Measurements from ENCODE around the gene KCNMB2. TPM values are rescaled to one million over a fixed set of nuclear protein-coding genes. Genes with fewer than 3 reads are reported as not detected.
A peak's percentile ranks its signal among the peaks of the same experiment; 100 is the strongest.
"Not testable (repeated sequence)": the region's sequence is repeated elsewhere in the genome, so short reads cannot be mapped to it uniquely, and the experiment has no call there.

KCNMB2 gene
- polyA plus RNA-seq, 2 donors, result 0.05 to 0.08 TPM

DNA sequence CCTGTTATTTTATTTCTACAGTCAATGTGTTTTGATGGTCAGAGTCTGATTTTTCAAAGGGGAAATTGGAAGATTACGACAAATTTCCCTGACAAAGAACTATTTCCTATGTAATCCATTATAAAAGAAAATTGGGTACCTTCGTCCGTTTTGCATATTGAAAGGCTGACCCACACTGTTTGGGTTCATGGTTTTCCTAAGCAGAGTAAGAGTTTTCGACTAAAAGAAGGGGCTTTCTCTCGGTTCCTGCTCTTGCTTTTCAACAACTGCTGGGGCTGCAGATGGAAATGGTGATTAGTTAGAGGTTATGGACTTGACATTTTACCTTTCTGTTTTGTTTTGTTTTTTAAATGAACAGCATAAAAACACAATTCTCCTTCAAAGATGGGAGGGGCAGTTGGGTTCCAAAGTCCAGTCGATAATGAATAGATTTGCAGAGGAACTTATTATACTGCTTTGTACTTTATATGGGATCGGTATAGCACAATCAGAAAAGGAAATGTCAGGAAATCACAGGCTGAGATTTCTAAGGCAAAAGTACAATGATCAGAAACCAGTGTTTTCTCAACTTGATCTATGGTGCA is 978 bp downstream of the KCNMB2 start:
- Histone ChIP-seq H3K27me3 (ENCODE audit: control insufficient read depth in 1 of 2, insufficient read depth in 2 of 2, low read length in 2 of 2) (no peaks in the 10 kb centered on the region), H3K27ac (ENCODE audit: low read depth in 2 of 2, low read length in 1 of 2) (no peak overlapping the region), H3K36me3 (ENCODE audit: control insufficient read depth in 2 of 2, insufficient read depth in 2 of 2, low read length in 1 of 2) (no peaks in the 10 kb centered on the region), H3K9me3 (ENCODE audit: control insufficient read depth in 2 of 2, insufficient read depth in 1 of 2, low read depth in 1 of 2, low read length in 1 of 2) (no peaks in the 10 kb centered on the region), H3K4me1 (ENCODE audit: control insufficient read depth in 2 of 2, insufficient read depth in 2 of 2, low read length in 1 of 2) (no peaks in the 10 kb centered on the region), H3K4me3 (ENCODE audit: low read depth in 1 of 2, low read length in 2 of 2) (peak overlapping the region; percentile 25 to 36)
- 32 to 40% methylated on average over 7 of the region's 7 CpGs for WGBS, 2 donors

DNA sequence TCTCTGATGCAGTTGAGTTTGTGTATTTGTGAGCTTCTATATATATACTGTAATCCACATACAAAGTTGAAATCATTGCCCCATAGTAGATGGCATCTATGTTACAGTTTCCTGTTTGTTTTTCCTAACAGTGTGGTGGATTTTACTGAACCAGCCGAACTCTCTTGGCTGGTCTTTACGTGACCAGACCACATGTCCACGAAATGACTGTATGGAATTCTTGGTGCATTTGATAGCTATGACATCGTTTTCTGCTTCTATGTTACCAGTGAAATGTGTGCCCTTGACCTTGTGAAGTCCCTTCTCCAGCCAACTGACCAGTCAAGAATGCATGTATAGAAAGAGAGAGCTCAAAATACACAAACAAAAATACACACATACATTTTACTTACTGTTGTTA is 1.8 kb downstream of the KCNMB2 start:
- no peaks in the 10 kb centered on the region for H3K9me3 ChIP-seq (ENCODE audit: control insufficient read depth in 2 of 2, insufficient read depth in 1 of 2, low read depth in 1 of 2, low read length in 1 of 2)
- WGBS, 2 donors, result 68 to 71% methylated on average over 4 of the region's 4 CpGs
- H3K4me3 ChIP-seq (ENCODE audit: low read depth in 1 of 2, low read length in 2 of 2), result no peak overlapping the region
- H3K27me3 ChIP-seq (ENCODE audit: control insufficient read depth in 1 of 2, insufficient read depth in 2 of 2, low read length in 2 of 2), result no peaks in the 10 kb centered on the region
- H3K36me3 ChIP-seq (ENCODE audit: control insufficient read depth in 2 of 2, insufficient read depth in 2 of 2, low read length in 1 of 2), result no peaks in the 10 kb centered on the region
- no peaks in the 10 kb centered on the region for H3K4me1 ChIP-seq (ENCODE audit: control insufficient read depth in 2 of 2, insufficient read depth in 2 of 2, low read length in 1 of 2)
- no peak overlapping the region for H3K27ac ChIP-seq (ENCODE audit: low read depth in 2 of 2, low read length in 1 of 2)

DNA sequence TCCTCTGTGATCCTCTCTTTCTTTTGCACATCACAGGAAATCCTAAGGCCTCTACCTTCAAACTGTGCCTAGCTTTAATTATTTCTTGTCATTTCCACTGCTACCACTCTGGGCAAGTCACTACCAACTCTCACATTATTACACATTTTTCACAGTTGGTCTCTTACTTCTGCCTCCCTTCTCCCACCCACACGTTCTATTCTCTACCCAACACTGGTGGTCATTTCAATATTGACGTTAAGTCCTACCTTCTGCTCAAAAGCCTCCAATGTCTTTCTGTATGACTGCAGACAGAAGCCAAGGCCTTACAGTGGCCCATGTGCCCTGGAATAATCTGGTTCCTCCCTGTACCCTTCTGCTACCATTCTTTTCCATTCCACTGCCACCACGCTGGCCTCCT is 3.9 kb downstream of the KCNMB2 start:
- no peaks in the 10 kb centered on the region for H3K4me1 ChIP-seq (ENCODE audit: control insufficient read depth in 2 of 2, insufficient read depth in 2 of 2, low read length in 1 of 2)
- WGBS, 2 donors, result 86 to 92% methylated on average over 3 of the region's 3 CpGs

GRCh38 chr3:178545337-178545736 is 9.1 kb downstream of the KCNMB2 start:
- H3K27ac ChIP-seq (ENCODE audit: low read depth in 2 of 2, low read length in 1 of 2), result no peak overlapping the region
- H3K9me3 ChIP-seq (ENCODE audit: control insufficient read depth in 2 of 2, insufficient read depth in 1 of 2, low read depth in 1 of 2, low read length in 1 of 2), result no peaks in the 10 kb centered on the region
- H3K4me1 ChIP-seq (ENCODE audit: control insufficient read depth in 2 of 2, insufficient read depth in 2 of 2, low read length in 1 of 2), result no peaks in the 10 kb centered on the region
- H3K27me3 ChIP-seq (ENCODE audit: control insufficient read depth in 1 of 2, insufficient read depth in 2 of 2, low read length in 2 of 2), result no peaks in the 10 kb centered on the region
- no peaks in the 10 kb centered on the region for H3K36me3 ChIP-seq (ENCODE audit: control insufficient read depth in 2 of 2, insufficient read depth in 2 of 2, low read length in 1 of 2)
- no peak overlapping the region for H3K4me3 ChIP-seq (ENCODE audit: low read depth in 1 of 2, low read length in 2 of 2)
- WGBS, 2 donors, result 73 to 74% methylated on average over 3 of the region's 3 CpGs

More for the DNA sequence above, 3.9 kb downstream of the KCNMB2 start:
- Histone ChIP-seq H3K4me3 (ENCODE audit: low read depth in 1 of 2, low read length in 2 of 2) (no peak overlapping the region), H3K9me3 (ENCODE audit: control insufficient read depth in 2 of 2, insufficient read depth in 1 of 2, low read depth in 1 of 2, low read length in 1 of 2) (no peaks in the 10 kb centered on the region), H3K27ac (ENCODE audit: low read depth in 2 of 2, low read length in 1 of 2) (no peak overlapping the region), H3K27me3 (ENCODE audit: control insufficient read depth in 1 of 2, insufficient read depth in 2 of 2, low read length in 2 of 2) (no peaks in the 10 kb centered on the region), H3K36me3 (ENCODE audit: control insufficient read depth in 2 of 2, insufficient read depth in 2 of 2, low read length in 1 of 2) (no peaks in the 10 kb centered on the region)

- Histone ChIP-seq H3K36me3 (ENCODE audit: control insufficient read depth in 2 of 2, insufficient read depth in 2 of 2, low read length in 1 of 2) (no peaks in the 10 kb centered on the region), H3K4me1 (ENCODE audit: control insufficient read depth in 2 of 2, insufficient read depth in 2 of 2, low read length in 1 of 2) (no peaks in the 10 kb centered on the region), H3K27ac (ENCODE audit: low read depth in 2 of 2, low read length in 1 of 2) (no peak overlapping the region), H3K9me3 (ENCODE audit: control insufficient read depth in 2 of 2, insufficient read depth in 1 of 2, low read depth in 1 of 2, low read length in 1 of 2) (no peaks in the 10 kb centered on the region), H3K27me3 (ENCODE audit: control insufficient read depth in 1 of 2, insufficient read depth in 2 of 2, low read length in 2 of 2) (no peaks in the 10 kb centered on the region), H3K4me3 (ENCODE audit: low read depth in 1 of 2, low read length in 2 of 2) (no peak overlapping the region)
- 40 to 42% methylated on average over 1 of the region's 1 CpG for WGBS, 2 donors
Measured at GRCh38 chr3:178546079-178546478, 9.8 kb downstream of the KCNMB2 start.

- not testable (repeated sequence) for H3K27me3 ChIP-seq (ENCODE audit: control insufficient read depth in 1 of 2, insufficient read depth in 2 of 2, low read length in 2 of 2); H3K4me3 ChIP-seq (ENCODE audit: low read depth in 1 of 2, low read length in 2 of 2); H3K36me3 ChIP-seq (ENCODE audit: control insufficient read depth in 2 of 2, insufficient read depth in 2 of 2, low read length in 1 of 2); H3K4me1 ChIP-seq (ENCODE audit: control insufficient read depth in 2 of 2, insufficient read depth in 2 of 2, low read length in 1 of 2); H3K27ac ChIP-seq (ENCODE audit: low read depth in 2 of 2, low read length in 1 of 2); H3K9me3 ChIP-seq (ENCODE audit: control insufficient read depth in 2 of 2, insufficient read depth in 1 of 2, low read depth in 1 of 2, low read length in 1 of 2)
- WGBS, 2 donors, result 74 to 91% methylated on average over 3 of the region's 3 CpGs
Measured at GRCh38 chr3:178549426-178549825, 13.2 kb downstream of the KCNMB2 start.

DNA sequence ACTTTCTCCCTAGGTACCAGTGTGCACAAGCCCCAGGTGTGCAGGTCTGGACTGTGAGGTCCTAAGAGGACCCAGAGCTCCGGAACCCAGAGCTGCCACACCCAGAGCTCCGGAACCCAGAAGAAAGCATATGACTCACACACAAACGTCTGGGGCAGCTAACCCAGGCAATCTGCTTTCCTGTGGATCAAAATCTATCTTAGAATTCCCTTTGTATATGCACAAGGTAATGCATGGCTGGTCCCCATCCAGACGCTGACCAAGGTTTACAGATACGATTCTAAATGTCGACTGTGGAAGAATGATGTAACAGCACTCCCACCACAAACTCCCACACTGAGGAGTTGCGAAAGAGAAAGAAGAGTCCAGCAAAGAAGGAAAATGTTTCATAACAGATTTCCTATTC is 15.7 kb downstream of the KCNMB2 start:
- H3K27ac ChIP-seq (ENCODE audit: low read depth in 2 of 2, low read length in 1 of 2), result no peak overlapping the region
- no peaks in the 10 kb centered on the region for H3K4me1 ChIP-seq (ENCODE audit: control insufficient read depth in 2 of 2, insufficient read depth in 2 of 2, low read length in 1 of 2)
- no peaks in the 10 kb centered on the region for H3K27me3 ChIP-seq (ENCODE audit: control insufficient read depth in 1 of 2, insufficient read depth in 2 of 2, low read length in 2 of 2)
- 42 to 48% methylated on average over 7 of the region's 7 CpGs for WGBS, 2 donors
- no peaks in the 10 kb centered on the region for H3K9me3 ChIP-seq (ENCODE audit: control insufficient read depth in 2 of 2, insufficient read depth in 1 of 2, low read depth in 1 of 2, low read length in 1 of 2)
- H3K36me3 ChIP-seq (ENCODE audit: control insufficient read depth in 2 of 2, insufficient read depth in 2 of 2, low read length in 1 of 2), result no peaks in the 10 kb centered on the region
- no peak overlapping the region for H3K4me3 ChIP-seq (ENCODE audit: low read depth in 1 of 2, low read length in 2 of 2)

GRCh38 chr3:178558637-178559036 is 22.4 kb downstream of the KCNMB2 start:
- Histone ChIP-seq H3K4me1 (ENCODE audit: control insufficient read depth in 2 of 2, insufficient read depth in 2 of 2, low read length in 1 of 2) (no peaks in the 10 kb centered on the region), H3K9me3 (ENCODE audit: control insufficient read depth in 2 of 2, insufficient read depth in 1 of 2, low read depth in 1 of 2, low read length in 1 of 2) (no peaks in the 10 kb centered on the region), H3K27me3 (ENCODE audit: control insufficient read depth in 1 of 2, insufficient read depth in 2 of 2, low read length in 2 of 2) (no peaks in the 10 kb centered on the region), H3K27ac (ENCODE audit: low read depth in 2 of 2, low read length in 1 of 2) (no peak overlapping the region), H3K36me3 (ENCODE audit: control insufficient read depth in 2 of 2, insufficient read depth in 2 of 2, low read length in 1 of 2) (no peaks in the 10 kb centered on the region), H3K4me3 (ENCODE audit: low read depth in 1 of 2, low read length in 2 of 2) (no peak overlapping the region)
- WGBS, 2 donors, result 49 to 67% methylated on average over 8 of the region's 8 CpGs

DNA sequence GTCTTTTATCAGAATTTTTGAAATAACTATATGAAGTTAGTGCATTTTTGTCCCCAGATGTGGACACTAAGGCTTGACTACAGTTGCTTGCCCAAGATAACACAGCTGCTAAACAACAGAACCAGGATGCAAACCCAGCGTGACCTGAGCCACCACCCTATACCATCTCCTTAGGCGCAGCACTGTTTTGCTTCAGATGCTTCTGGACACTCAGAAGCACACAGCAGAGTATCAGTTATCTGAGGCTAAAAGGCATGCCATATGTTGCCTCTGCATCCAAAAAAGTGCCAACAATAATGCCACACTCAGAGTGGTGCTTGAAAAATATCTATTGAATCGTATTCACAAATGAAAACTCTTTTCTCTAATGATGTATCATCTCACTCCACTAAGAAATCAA is 24.5 kb downstream of the KCNMB2 start:
- no peaks in the 10 kb centered on the region for H3K36me3 ChIP-seq (ENCODE audit: control insufficient read depth in 2 of 2, insufficient read depth in 2 of 2, low read length in 1 of 2)
- 74 to 86% methylated on average over 3 of the region's 3 CpGs for WGBS, 2 donors
- no peaks in the 10 kb centered on the region for H3K9me3 ChIP-seq (ENCODE audit: control insufficient read depth in 2 of 2, insufficient read depth in 1 of 2, low read depth in 1 of 2, low read length in 1 of 2)

GRCh38 chr3:178561239-178561638 is 25.0 kb downstream of the KCNMB2 start:
- WGBS, 2 donors, result 86 to 87% methylated on average over 4 of the region's 4 CpGs

More for the DNA sequence above, 24.5 kb downstream of the KCNMB2 start:
- Histone ChIP-seq H3K27me3 (ENCODE audit: control insufficient read depth in 1 of 2, insufficient read depth in 2 of 2, low read length in 2 of 2) (no peaks in the 10 kb centered on the region), H3K4me3 (ENCODE audit: low read depth in 1 of 2, low read length in 2 of 2) (no peak overlapping the region), H3K4me1 (ENCODE audit: control insufficient read depth in 2 of 2, insufficient read depth in 2 of 2, low read length in 1 of 2) (no peaks in the 10 kb centered on the region), H3K27ac (ENCODE audit: low read depth in 2 of 2, low read length in 1 of 2) (no peak overlapping the region)

More at GRCh38 chr3:178561239-178561638, 25.0 kb downstream of the KCNMB2 start:
- no peaks in the 10 kb centered on the region for H3K4me1 ChIP-seq (ENCODE audit: control insufficient read depth in 2 of 2, insufficient read depth in 2 of 2, low read length in 1 of 2)
- H3K9me3 ChIP-seq (ENCODE audit: control insufficient read depth in 2 of 2, insufficient read depth in 1 of 2, low read depth in 1 of 2, low read length in 1 of 2), result no peaks in the 10 kb centered on the region
- H3K4me3 ChIP-seq (ENCODE audit: low read depth in 1 of 2, low read length in 2 of 2), result no peak overlapping the region
- H3K27me3 ChIP-seq (ENCODE audit: control insufficient read depth in 1 of 2, insufficient read depth in 2 of 2, low read length in 2 of 2), result no peaks in the 10 kb centered on the region
- H3K27ac ChIP-seq (ENCODE audit: low read depth in 2 of 2, low read length in 1 of 2), result no peak overlapping the region
- no peaks in the 10 kb centered on the region for H3K36me3 ChIP-seq (ENCODE audit: control insufficient read depth in 2 of 2, insufficient read depth in 2 of 2, low read length in 1 of 2)
